ENCODE data around the gene PALM.

DNA sequence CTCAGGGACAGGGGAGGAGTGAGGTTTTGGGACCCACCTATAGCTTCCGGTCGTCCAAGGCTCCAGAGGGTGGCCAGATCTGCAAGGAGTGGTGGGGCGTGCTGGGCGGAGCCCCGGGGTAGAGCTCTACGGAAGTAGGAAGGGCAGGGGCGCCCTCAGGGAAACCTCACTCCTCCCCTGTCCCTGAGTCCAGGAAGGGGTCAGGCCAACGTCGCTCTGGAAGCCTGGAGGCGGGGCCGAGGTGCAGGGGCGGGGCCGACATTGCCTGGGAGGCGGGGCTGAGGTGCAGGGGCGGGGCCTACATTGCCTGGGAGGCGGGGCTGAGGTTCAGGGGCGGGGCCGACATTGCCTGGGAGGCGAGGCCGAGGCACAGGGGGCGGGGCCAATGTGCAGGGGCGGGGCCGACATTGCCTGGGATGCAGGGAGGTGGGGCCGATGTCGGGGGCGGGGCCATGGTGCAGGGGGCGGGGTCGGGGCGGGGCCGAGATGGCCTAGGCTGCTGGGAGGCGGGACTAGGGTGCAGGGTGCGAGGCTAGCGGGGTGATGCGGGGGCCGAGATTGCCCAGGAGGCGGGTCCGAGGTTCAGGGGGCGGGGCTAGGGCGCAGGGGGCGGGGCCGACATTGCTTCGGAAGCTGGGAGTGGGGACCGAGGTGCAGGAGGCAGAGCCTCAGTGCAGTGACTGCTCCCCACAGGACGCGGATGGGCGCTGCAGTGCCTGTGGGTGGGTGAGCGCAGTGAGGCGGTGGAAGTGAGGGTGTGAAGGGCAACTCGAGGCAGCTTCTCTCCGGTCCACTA is 4.9 kb upstream of the PALM start:
- TF ChIP-seq EZH2phosphoT487 (IDR thresholded peaks at IDR 0.05; ENCODE audit: low read length) = no peak
- TF ChIP-seq, protein P1, sequence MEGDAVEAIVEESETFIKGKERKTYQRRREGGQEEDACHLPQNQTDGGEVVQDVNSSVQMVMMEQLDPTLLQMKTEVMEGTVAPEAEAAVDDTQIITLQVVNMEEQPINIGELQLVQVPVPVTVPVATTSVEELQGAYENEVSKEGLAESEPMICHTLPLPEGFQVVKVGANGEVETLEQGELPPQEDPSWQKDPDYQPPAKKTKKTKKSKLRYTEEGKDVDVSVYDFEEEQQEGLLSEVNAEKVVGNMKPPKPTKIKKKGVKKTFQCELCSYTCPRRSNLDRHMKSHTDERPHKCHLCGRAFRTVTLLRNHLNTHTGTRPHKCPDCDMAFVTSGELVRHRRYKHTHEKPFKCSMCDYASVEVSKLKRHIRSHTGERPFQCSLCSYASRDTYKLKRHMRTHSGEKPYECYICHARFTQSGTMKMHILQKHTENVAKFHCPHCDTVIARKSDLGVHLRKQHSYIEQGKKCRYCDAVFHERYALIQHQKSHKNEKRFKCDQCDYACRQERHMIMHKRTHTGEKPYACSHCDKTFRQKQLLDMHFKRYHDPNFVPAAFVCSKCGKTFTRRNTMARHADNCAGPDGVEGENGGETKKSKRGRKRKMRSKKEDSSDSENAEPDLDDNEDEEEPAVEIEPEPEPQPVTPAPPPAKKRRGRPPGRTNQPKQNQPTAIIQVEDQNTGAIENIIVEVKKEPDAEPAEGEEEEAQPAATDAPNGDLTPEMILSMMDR (IDR thresholded peaks at IDR 0.05; ENCODE audit: low read length) = no peak
